HG03354 (cell line): Measurements from ENCODE around the gene CEBPG.

Source experiments
- ATAC-seq: cut with Tn5 transposase; IDR thresholded peaks from one replicate; pipeline ENCODE4 v1.9.1; 2021; ENCODE audit warnings: mild to moderate bottlenecking; ENCODE audit not compliant: unreplicated experiment, poor library complexity, severe bottlenecking

The CEBPG gene

DNA sequence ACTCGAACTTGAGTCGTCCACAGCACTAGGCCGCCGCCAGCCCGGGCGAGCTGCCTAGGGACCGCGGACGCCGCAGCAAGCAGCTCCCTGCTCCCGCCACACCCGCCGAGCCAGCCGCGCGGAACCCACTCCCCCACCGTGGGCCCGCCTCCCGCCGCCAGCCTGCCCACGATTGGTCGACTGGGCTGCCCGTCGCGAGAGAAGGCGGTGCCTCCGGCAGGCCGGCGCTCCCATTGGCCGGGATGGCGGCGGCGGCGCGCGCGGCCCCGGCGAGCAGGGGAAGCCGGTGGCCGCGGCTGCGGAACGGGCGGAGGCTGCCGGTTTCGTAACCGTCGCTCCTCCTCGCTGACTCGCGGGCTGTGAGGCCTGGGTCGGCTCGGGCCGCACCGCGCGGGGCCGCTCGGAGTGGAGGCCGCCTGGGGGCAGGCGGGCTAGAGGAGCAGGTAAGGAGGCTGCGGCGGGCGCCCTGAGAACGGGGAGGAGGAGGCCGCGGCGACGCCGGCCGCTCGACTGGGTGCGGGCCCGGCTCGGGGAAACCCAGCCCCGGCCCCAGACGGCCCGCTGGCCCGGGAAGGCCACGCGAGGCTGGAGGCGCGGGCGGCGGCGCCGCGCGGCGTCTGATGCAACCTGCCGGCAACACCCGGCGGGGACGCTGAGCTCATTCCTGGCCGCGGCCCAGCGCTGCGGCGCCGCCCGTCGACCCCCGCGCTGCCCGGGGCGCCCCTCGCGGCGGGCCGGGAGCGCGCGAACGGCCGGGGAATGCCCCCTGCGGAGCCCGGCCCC is at the start of gene CEBPG:
CEBPG (plus strand) TSS at position 257 of the 783 bp plus-strand sequence. CDS start 5,531 bp downstream, outside the sequence.
- peak; percentile 87 for ATAC-seq

DNA sequence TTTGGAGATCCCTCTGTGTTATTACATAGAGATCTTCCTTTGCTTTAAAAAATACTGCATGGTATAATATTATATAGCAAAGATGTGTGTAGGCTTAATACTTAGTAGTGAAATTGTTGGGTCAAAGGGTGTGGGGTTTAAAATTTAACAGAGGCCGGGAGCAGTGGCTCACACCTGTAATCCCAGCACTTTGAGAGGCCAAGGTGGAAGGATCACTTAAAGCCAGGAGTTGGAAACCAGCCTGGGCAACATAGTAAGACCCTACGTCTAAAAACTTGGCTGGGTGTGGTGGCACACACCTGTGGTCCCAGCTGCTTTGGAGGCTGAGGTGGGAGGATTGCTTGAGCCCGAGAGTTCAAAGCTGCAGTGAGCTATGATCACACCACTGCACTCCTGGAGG is 48.9 kb upstream of the CEBPG start:
- no peak for ATAC-seq

DNA sequence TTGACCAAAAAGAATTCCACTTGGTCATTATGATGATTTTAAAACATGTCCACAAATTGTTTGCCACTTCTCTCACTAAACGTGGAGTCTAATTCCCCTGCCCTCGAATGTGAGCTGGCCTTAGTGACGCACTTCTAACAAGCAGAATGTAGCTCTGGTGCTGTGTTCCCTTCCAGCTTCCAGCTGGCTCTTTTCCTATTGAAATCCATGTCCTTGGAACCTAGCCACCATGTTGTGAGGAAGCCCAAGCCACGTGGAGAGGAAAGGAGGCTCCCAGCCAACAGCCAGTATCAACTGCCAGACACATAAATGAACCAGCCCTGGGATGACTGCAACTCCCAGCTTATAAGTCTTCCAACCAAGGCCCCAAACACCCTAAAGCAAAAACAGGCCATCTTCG is 47.6 kb upstream of the CEBPG start:
- ATAC-seq = no peak

DNA sequence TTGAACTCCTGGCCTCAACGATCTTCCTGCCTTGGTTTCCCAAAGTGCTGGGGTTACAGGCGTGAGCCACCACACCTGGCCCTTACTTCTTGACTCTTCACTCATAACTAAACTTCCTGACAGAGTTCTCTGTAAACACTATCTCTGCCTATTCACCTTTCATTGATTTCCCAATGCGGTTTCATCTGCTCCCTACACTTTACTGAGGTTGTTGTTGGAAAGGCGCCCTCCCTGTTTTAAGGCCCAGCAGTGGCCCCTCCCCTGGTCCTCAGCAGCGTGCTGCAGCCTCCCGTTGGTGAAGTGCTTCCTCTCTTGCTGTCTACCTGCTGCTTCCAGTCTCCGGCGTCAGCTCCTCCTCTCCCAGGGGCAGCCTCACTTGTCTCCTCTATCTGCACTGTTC is 44.4 kb upstream of the CEBPG start:
- ATAC-seq = no peak

DNA sequence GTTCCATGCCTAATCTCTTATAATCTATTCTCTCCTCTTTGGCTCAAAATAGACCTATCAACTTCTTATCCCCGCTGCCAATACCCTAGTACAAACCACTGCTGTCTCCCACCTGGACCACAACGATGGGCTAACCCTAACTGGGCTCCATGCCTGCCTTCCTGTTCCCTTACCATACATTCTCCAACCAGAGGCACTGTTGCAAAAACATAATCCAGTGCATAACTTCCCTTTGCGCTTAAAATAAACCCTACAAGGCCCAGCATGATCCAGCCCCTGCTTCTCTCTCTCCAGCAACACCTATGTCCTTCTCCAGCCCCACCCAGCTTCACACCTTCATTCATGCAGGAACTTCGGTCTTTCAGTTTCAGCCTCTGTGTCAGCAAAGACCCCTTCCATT is 43.8 kb upstream of the CEBPG start:
- ATAC-seq = no peak

DNA sequence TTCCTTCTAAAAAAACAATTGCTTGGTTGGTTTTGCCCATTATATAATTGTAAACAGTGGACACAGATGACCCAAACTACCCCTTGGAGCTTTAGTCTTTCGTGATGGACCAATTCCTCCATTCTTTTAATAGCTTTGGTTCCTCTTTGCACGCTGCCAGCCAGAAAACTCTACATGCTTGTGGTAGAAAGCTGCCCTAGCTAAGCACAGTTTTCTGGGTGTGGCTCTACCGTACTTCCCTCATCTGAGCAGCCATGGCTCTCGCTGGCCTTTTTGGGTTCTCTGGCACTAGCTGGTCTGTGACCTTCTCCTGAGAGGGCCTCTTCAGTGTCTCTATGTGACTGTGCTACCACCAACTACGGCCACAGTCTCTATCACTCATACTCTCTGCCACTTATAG is 41.3 kb upstream of the CEBPG start:
- ATAC-seq = no peak

DNA sequence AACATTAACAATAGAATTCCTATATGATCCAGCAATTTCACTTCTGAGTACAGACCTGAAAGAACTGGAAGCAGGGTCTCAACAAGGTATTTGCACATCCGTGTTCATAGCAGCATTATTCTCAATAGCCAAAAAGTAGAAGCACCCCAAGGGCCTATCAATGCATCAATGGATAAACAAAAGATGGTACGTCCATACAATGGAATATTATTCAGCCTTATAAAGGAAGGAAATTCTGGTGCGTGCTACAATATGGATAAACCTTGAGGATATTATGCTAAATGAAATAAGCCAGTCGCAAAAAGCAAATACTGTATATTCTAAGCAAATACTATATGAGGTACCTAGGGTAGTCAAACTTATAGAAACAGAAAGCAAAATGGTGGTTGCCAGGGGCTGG is 40.4 kb upstream of the CEBPG start:
- no peak for ATAC-seq

DNA sequence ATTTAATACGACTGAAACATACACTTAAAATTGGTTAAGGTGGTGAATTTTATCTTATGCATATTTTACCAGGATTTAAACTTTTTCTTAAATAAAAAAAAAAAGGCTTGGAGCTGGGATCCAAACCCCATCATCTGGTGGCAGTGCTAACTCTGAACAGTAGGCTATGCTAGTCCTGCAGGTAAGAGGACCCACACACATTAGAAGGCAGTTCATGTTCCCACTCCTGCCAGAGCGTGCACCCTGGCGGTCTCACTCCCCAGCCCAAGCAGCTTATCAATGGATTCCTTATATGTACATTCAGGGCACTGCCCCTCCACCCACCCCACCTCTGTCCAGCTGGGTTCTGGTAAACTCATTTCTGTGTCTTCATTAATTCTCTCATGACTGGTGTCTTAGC is 39.9 kb upstream of the CEBPG start:
- no peak for ATAC-seq

DNA sequence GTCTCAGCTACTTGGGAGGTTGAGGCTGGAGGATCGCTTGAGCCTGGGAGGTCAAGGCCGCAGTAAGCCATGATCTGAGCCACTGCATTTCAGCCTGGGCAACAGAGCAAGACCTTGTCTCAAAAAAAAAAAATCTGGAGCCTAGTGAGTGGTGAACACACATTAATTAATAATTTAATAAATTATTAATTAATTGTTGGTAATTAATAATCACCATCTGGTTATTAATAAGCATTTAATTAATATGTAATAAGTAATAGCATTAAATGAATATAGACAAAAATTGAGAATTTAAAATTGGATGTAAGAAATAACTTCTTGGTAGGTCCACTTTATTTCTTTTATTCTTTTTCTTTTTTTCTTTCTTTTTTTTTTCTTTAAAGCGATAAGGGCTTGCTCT is 39.2 kb upstream of the CEBPG start:
- ATAC-seq = no peak

DNA sequence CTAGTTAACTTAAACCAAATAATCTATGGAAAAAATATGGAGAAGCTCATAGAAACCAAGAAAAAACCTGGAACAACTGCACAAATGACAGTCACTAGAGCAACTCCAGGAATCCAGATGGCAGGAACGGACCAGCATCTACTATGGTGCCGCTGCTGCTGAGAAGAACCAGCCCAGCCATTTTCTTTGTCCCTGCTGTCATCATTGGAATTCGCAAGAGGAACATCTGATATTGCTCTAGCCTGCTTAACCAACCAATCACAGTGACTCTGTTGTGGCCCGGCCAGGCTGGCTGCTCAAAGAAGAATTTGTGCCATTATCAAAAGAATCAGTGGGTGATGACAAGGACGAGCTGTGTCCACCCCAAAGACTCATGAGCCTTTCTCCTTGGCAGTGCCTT is 38.1 kb upstream of the CEBPG start:
- no peak for ATAC-seq

DNA sequence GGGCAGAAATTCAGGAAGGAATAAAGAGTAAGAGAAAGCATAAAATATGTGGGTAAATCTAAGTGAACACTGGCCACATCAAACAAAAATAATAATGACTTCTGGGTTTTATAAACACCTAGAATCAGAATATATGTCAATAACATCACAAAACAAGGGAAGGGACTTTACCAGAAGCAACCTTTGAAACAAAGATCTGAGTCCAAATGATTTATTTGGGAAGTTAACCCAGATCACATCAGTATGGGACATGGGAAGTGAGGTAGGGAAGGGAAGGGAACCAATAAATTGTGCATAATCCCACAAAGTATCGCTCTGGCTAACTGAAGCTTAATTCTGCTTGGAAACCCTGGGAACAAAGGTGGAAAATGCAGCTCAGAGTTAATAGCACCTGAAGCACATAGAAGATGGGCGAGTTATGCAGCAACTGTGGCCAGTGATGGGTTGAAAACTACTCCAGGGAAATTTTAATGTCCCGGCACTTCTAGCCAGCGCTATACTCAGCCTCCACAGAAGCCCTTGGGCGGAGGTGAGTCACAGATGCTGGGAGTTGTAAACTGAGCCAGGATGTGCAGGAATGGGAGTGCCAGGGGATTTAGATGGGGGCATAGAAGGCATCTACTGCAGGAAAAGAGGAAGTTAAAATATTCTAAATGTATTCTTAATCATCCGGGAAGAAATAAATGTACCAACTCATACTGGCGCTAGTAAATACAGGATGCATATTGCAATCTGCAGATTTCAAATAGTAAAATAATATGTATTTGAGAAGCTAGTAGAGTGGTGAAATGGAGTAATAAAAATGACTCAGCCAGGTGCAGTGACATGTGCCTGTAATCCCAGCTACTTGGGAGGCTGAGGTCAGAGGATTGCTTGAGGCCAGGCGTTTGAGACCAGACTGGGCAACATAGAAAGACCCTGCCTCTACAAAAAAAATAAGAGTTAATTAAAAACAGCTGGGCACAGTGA is 34.2 kb upstream of the CEBPG start:
- no peak for ATAC-seq

DNA sequence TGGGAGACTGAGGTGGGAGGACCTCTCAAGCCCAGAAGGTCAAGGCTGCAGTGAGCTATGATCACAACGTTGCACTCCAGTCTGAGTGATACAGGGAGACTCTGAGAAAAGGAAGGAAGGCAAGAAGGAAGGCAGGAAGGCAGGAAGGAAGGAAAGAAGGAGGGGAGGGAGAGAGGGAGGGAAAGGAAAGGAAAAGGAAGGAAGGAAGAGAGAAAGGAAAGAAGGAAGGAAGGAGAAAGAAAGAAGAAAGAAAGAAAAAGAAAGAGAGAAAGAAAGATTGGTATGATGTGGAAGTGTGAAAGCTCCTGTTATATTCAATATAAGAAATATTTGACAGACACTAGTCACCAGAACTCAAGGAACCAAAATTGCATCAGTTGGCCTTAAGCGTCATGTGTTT is 32.5 kb upstream of the CEBPG start:
- ATAC-seq = no peak

DNA sequence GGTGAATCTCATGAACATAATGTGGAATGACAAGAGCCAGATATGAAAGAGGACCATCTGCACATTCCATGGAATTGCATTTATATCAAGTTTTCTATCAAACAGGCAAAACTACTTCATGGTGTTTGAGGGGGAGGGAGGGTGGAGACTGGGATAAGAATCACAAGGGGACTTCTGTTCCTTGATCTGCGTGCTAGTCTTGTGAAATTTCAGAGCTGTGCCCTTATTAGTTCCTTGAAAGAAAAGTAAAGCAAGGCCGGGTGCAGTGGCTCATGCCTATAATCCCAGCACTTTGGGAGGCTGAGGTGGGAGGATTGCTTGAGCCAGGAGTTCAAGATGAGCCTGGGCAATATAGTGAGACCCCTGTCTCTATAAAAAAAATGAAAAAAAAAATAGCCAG is 30.2 kb upstream of the CEBPG start:
- ATAC-seq = no peak

DNA sequence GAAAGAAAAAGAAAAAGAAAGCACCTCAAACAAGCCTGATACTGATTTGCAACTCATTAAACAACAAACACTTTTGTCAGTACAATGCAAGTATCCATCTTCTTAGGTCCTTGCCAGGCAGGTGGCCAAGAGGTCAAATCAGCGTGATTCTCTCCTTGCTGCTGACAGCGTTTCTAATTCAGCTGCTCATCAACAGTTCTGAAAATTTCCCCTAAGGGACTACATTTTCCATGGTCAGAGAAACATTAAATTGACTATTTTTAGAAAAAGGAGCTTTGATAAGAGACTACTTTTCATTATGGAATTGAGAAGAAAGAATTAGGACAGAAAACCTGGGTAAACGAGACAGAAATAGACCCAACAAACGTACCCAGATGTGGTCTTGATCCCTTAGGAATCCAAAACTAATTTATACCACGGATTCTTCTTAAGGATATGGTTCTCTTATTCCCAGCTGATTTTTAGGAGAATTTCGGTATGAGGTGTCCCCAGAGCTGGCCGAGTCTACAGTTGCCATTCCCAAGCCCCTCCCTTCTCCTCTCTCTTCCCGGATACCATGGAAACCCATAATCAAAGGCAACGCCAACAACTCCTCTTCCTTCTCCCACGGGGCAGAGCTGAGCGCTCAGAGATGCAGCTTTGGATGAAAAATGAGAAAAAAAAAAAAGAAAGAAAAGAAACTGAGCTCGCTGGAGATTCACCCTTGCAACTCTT is 29.5 kb upstream of the CEBPG start:
- ATAC-seq = no peak

DNA sequence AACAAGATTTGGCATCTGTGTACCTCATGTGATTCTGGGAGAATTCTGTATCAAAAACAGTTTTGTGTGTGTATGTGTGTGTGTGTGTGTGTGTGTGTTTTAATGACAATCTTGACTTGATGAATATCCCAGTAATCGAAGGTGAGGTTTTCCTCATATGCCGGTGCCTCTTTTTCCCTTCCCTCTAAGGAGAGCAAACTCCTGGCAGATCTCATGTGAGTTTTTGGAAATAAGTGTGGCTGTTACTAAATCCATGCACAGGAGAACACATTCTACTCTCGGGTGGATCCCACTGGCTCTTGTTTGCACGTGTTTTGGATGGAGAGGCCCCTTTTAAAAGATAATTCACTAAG is 29.0 kb upstream of the CEBPG start:
- ATAC-seq = no peak

DNA sequence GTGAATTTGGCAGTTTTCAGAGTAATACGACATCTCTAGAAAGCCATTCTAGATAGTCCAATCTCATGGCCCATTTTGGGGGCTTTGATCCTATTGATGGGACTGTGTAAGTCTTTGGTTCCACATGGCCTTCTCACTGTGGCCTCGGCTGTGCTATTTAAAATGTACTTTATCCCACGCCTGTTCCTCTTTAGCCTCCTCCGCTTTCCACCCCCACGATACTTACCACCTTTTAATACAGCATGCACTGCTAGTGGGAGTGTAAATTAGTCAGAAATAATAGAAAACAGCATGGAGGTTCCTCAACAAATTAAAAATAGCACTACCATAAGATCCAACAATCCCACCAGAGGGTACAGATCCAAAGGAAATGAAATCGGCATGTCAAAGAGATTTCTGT is 28.3 kb upstream of the CEBPG start:
- ATAC-seq = no peak

DNA sequence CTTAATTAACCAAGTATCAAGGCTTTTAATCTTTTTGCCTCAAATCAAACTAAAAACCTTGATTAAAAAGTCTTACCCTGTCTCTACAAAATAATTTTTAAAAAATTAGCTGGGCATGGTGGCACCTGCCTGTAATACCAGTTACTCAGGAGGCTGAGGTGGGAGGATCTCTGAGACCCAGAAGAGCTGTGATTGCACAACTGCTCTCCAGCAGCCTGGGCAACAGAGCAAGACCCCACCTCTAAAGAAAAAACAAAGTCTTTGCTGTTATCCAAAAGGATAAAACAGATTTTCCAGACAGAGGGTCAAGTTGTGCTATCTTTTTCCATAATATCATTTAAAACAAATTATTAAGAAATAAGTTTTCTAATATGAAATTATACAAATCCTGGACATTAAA is 26.8 kb upstream of the CEBPG start:
- ATAC-seq = no peak

DNA sequence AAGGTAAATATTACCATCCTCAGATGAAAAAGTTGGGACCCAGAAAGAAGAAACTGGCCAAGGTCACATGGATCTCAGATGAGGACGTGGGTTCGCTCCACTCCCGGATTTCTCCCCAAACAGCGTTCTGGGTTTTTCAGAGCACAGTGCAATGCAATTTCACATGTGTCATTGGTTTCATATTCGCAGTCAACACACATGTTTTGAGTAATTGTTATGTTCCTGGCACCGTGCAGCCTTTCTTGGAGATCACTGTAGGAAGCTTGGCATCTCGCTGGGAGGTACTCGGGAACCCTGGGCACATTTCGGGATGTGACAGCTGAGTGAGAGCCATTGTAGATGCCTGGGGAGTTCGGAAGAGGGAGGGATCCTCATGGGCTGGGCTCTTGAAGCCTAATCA is 26.2 kb upstream of the CEBPG start:
- ATAC-seq = no peak

DNA sequence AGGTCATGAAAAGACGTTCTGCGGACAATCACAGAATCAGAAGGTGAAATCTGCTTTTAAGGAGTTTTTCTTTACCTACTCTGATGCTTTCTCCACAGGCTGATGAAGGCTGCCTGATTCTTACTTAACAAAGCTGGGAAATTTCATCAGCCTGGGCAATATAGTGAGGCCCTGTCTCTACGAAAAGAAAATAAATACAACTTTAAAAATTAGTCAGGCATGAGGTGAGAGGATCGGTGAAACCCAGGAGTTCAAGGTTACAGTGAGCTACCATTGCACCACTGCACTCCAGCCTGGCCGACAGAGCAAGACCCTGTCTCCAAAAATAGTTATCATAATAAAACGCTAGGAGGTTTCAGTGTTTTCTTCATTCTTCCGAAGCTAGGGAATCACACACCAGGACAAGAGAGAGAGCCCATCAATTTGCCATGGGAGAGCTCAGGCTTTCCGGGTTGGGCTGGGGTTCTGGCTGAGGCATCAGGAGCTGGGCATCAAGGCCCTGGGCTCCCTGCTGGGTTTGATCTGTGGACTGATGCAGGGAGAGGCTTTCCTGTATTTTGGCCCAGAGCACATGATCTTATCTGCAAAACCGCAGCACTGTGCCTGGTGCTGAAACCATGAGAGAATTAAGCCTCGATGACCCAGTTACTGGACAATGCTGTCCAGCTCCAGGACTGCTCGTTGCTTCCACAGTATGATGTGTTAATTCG is 25.1 kb upstream of the CEBPG start:
- no peak for ATAC-seq
